PC-3 (cell line): ENCODE measurements around the gene FOXA3. TPM values are rescaled to one million over a fixed set of nuclear protein-coding genes. Genes with fewer than 3 reads are reported as not detected.

Experiments used
- ATAC-seq: fragments of 200-7000 bp; cut with Tn5 transposase; 2 replicates; pipeline ENCODE4 v1.9.1; 2020; ENCODE audit warnings: mild to moderate bottlenecking, moderate library complexity
- BruUV-seq: library from RNA; stranded (reverse); fragments of 400-500 nt; replicated peaks from 2 replicates; lab custom pipeline; 2021; lab: Mats Ljungman, UMichigan
- CTCF ChIA-PET: fragments of 300-600 bp; sonication (Branson Sonifier 250); formaldehyde crosslinking; loops from one replicate; lab custom pipeline; 2022; ENCODE audit warnings: antibody characterized with exemption; lab: Charles Lee
- POLR2A ChIA-PET: fragments of 300-600 bp; sonication (Branson Sonifier 250); formaldehyde crosslinking; loops from one replicate; lab custom pipeline; 2022; ENCODE audit warnings: antibody characterized with exemption; ENCODE audit not compliant: unreplicated experiment; lab: Charles Lee
- DNase-seq: peaks from one replicate; pipeline ENCODE4 v3.0.0-alpha.2; 2015
- H2AFZ ChIP-seq: fragments of 300-600 bp; sonication (generic); 2 replicates; pipeline ENCODE4 v1.6.0; 2016; ENCODE audit warnings: antibody characterized with exemption, low read length
- H3F3A ChIP-seq: fragments of 300-600 bp; sonication (generic); one replicate; pipeline ENCODE4 v1.6.0; 2017; ENCODE audit warnings: antibody characterized with exemption, low read length, control low read depth, mild to moderate bottlenecking; ENCODE audit not compliant: unreplicated experiment
- H3K27ac ChIP-seq: fragments of 300-600 bp; sonication (generic); 2 replicates; pipeline ENCODE4 v1.5.1; 2016; ENCODE audit warnings: mild to moderate bottlenecking, low read length
- H3K27me3 ChIP-seq: fragments of 300-600 bp; sonication (generic); 2 replicates; pipeline ENCODE4 v1.6.1; 2016; ENCODE audit warnings: low read length, mixed read lengths
- H3K36me3 ChIP-seq: fragments of 300-600 bp; sonication (generic); 2 replicates; pipeline ENCODE4 v1.6.1; 2016; ENCODE audit warnings: low read depth, mixed run types, low read length, mixed read lengths
- H3K4me1 ChIP-seq: fragments of 300-600 bp; sonication (generic); 2 replicates; pipeline ENCODE4 v1.5.1; 2016; ENCODE audit warnings: low read length; ENCODE audit not compliant: insufficient read depth
- H3K4me2 ChIP-seq: fragments of 300-600 bp; sonication (generic); 2 replicates; pipeline ENCODE4 v1.6.0; 2016; ENCODE audit warnings: low read length
- H3K4me3 ChIP-seq: fragments of 300-600 bp; sonication (generic); 2 replicates; pipeline ENCODE4 v1.5.1; 2016; ENCODE audit warnings: mild to moderate bottlenecking, low read length, mixed read lengths
- H3K79me2 ChIP-seq: fragments of 300-600 bp; sonication (generic); 2 replicates; pipeline ENCODE4 v1.6.1; 2017; ENCODE audit warnings: low read length, mixed read lengths
- H3K9ac ChIP-seq: fragments of 300-600 bp; sonication (generic); 2 replicates; pipeline ENCODE4 v1.6.0; 2016; ENCODE audit warnings: mild to moderate bottlenecking, low read length
- H3K9me2 ChIP-seq: fragments of 300-600 bp; sonication (generic); replicated peaks from 2 replicates; pipeline ENCODE4 v1.6.1; 2016; ENCODE audit warnings: mixed run types, low read length, mixed read lengths
- H3K9me3 ChIP-seq: fragments of 300-600 bp; sonication (generic); 2 replicates; pipeline ENCODE4 v1.6.1; 2016; ENCODE audit warnings: low read length, mixed read lengths
- H4K20me1 ChIP-seq: fragments of 300-600 bp; sonication (generic); 2 replicates; pipeline ENCODE4 v1.6.1; 2016; ENCODE audit warnings: low read length, mixed read lengths
- CTCF ChIP-seq: fragments of 300-600 bp; sonication (generic); conservative IDR thresholded peaks from 2 replicates; pipeline ENCODE4 v1.5.1; 2017; ENCODE audit warnings: antibody characterized with exemption, low read depth, mild to moderate bottlenecking, low read length
- EZH2 ChIP-seq: fragments of 300-600 bp; sonication (generic); IDR thresholded peaks from one replicate; pipeline ENCODE4 v1.6.1; 2017; ENCODE audit warnings: antibody characterized with exemption, mild to moderate bottlenecking, low read length; ENCODE audit not compliant: unreplicated experiment
- EZH2phosphoT487 ChIP-seq: fragments of 300-600 bp; sonication (generic); IDR thresholded peaks from 2 replicates; pipeline ENCODE4 v1.6.1; 2018; ENCODE audit warnings: mild to moderate bottlenecking, antibody characterized with exemption, low read length, borderline replicate concordance
- intact Hi-C: fragments of 100-400 bp; cut with micrococcal nuclease; formaldehyde crosslinking; loops from 2 replicates; pipeline ENCODE4 v1.9.0; 2023
- total RNA-seq: library from RNA; depleted of rRNA; stranded (reverse); fragments of >200 nt; gene quantifications from 2 replicates; pipeline ENCODE4 v1.2.3, GENCODE V29; 2014

FOXA3 gene
- total RNA-seq, 1 experiment from 2014 or later, result 0.33 TPM

- CTCF ChIA-PET, result no interaction called here
- intact Hi-C loops, result no loop called here
- no peak overlapping the region for H3K4me3 ChIP-seq
These were observed 14.9 kb downstream of the FOXA3 start for GRCh38 chr19:45879055-45879454.

GRCh38 chr19:45879971-45880370 is 15.8 kb downstream of the FOXA3 start:
- Histone ChIP-seq H3K9ac (no peak overlapping the region), H2AFZ (no peak overlapping the region), H4K20me1 (peaks cover 3% of the 10 kb centered on the region; the same call in 1 of the 2 replicates), H3K9me3 (no peaks in the 10 kb centered on the region), H3K9me2 (no peaks in the 10 kb centered on the region), H3K27ac (no peak overlapping the region), H3K36me3 (peaks cover 2% of the 10 kb centered on the region; the same call in 1 of the 2 replicates), H3K79me2 (peaks cover 14% of the 10 kb centered on the region), H3K4me3 (no peak overlapping the region), H3K4me2 (no peak overlapping the region), H3K27me3 (no peaks in the 10 kb centered on the region), H3F3A (no peaks in the 10 kb centered on the region), H3K4me1 (peaks cover 19% of the 10 kb centered on the region; the same call in 1 of the 2 replicates)
- TF ChIP-seq CTCF (no peak), EZH2phosphoT487 (no peak), EZH2 (no peak)
- POLR2A ChIA-PET, result no interaction called here
- CTCF ChIA-PET, result no interaction called here
- DNase-seq (no peak), ATAC-seq (no peak)
- no TSS peak for BruUV-seq
- intact Hi-C loops, result no loop called here

More at GRCh38 chr19:45879055-45879454, 14.9 kb downstream of the FOXA3 start:
- H4K20me1 ChIP-seq, result peaks cover 3% of the 10 kb centered on the region; the same call in 1 of the 2 replicates
- BruUV-seq, result no TSS peak
- H3K79me2 ChIP-seq, result peaks cover 4% of the 10 kb centered on the region
- no peaks in the 10 kb centered on the region for H3K9me2 ChIP-seq
- H3K4me1 ChIP-seq, result peaks cover 15% of the 10 kb centered on the region; the same call in 1 of the 2 replicates
- no peak overlapping the region for H3K4me2 ChIP-seq
- no peaks in the 10 kb centered on the region for H3K9me3 ChIP-seq
- TF ChIP-seq EZH2phosphoT487 (no peak), EZH2 (no peak), CTCF (no peak)
- no peak overlapping the region for H3K27ac ChIP-seq
- H3F3A ChIP-seq, result no peaks in the 10 kb centered on the region
- POLR2A ChIA-PET, result interaction anchor here (0.6 kb wide), 1 partner anchor 1234 kb away, joined by 3 read pairs; the partner anchor contains the start of gene ZC3H4
- peaks cover 2% of the 10 kb centered on the region; the same call in 1 of the 2 replicates for H3K36me3 ChIP-seq
- ATAC-seq (no peak), DNase-seq (no peak)
- no peak overlapping the region for H3K9ac ChIP-seq
- no peaks in the 10 kb centered on the region for H3K27me3 ChIP-seq
- no peak overlapping the region for H2AFZ ChIP-seq

- H3K9me3 ChIP-seq, result no peaks in the 10 kb centered on the region
- no peaks in the 10 kb centered on the region for H3F3A ChIP-seq
- no peaks in the 10 kb centered on the region for H3K27me3 ChIP-seq
- POLR2A ChIA-PET, result no interaction called here
- H3K9me2 ChIP-seq, result no peaks in the 10 kb centered on the region
- peaks cover 21% of the 10 kb centered on the region for H3K79me2 ChIP-seq
- H3K4me3 ChIP-seq, result no peak overlapping the region
- TF ChIP-seq EZH2phosphoT487 (no peak), EZH2 (no peak), CTCF (no peak)
- H3K27ac ChIP-seq, result no peak overlapping the region
- intact Hi-C loops, result no loop called here
- CTCF ChIA-PET, result no interaction called here
- H2AFZ ChIP-seq, result no peak overlapping the region
- peaks cover 3% of the 10 kb centered on the region; the same call in 1 of the 2 replicates for H4K20me1 ChIP-seq
- H3K4me2 ChIP-seq, result no peak overlapping the region
- no TSS peak for BruUV-seq
- H3K36me3 ChIP-seq, result peaks cover 2% of the 10 kb centered on the region; the same call in 1 of the 2 replicates
- ATAC-seq (no peak), DNase-seq (no peak)
- H3K4me1 ChIP-seq, result peaks cover 20% of the 10 kb centered on the region; the same call in 1 of the 2 replicates
- no peak overlapping the region for H3K9ac ChIP-seq
These were observed 17.2 kb downstream of the FOXA3 start for GRCh38 chr19:45881082-45881908.
